A673 (cell line): ENCODE measurements around the gene RASD1. TPM values are rescaled to one million over a fixed set of nuclear protein-coding genes. Genes with fewer than 3 reads are reported as not detected.

Experiments
- BruUV-seq: library from RNA; stranded (reverse); fragments of 400-500 nt; replicated peaks from 2 replicates; lab custom pipeline; 2021; lab: Mats Ljungman, UMichigan
- CTCF ChIA-PET: fragments of 300-600 bp; sonication (Branson Sonifier 250); formaldehyde crosslinking; loops from one replicate; lab custom pipeline; 2022; ENCODE audit warnings: antibody characterized with exemption; lab: Charles Lee
- POLR2A ChIA-PET: fragments of 300-600 bp; sonication (Branson Sonifier 250); formaldehyde crosslinking; loops from one replicate; lab custom pipeline; 2022; ENCODE audit warnings: antibody characterized with exemption; ENCODE audit not compliant: low non-redundant PET; lab: Charles Lee
- DNase-seq: peaks from one replicate; pipeline ENCODE4 v3.0.0-alpha.2; 2015; ENCODE audit warnings: low spot score
- H3K27ac ChIP-seq: fragments of 200-600 bp; sonication (generic); 2 replicates; pipeline ENCODE4 v1.5.1; 2016; ENCODE audit warnings: mixed run types, low read depth, mild to moderate bottlenecking, mixed read lengths, antibody characterized with exemption, low read length; ENCODE audit not compliant: poor library complexity, severe bottlenecking
- H3K27me3 ChIP-seq: fragments of 200-600 bp; sonication (generic); replicated peaks from 2 replicates; pipeline ENCODE4 v1.6.1; 2017; ENCODE audit warnings: mixed run types, low read depth, mild to moderate bottlenecking, mixed read lengths, antibody characterized with exemption, low read length; ENCODE audit not compliant: insufficient read depth, poor library complexity
- H3K36me3 ChIP-seq: fragments of 200-600 bp; sonication (generic); 2 replicates; pipeline ENCODE4 v1.6.1; 2016; ENCODE audit warnings: mixed run types, mild to moderate bottlenecking, mixed read lengths, antibody characterized with exemption, low read length; ENCODE audit not compliant: insufficient read depth, poor library complexity, severe bottlenecking
- H3K4me1 ChIP-seq: fragments of 200-600 bp; sonication (generic); 2 replicates; pipeline ENCODE4 v1.6.1; 2017; ENCODE audit warnings: mixed run types, mild to moderate bottlenecking, mixed read lengths, antibody characterized with exemption, low read length; ENCODE audit not compliant: insufficient read depth, poor library complexity, severe bottlenecking
- H3K4me3 ChIP-seq: fragments of 200-600 bp; sonication (generic); 2 replicates; pipeline ENCODE4 v1.5.1; 2016; ENCODE audit warnings: low read depth, mixed run types, mild to moderate bottlenecking, mixed read lengths, low read length; ENCODE audit not compliant: poor library complexity, severe bottlenecking
- H3K9me3 ChIP-seq: fragments of 200-600 bp; sonication (generic); 2 replicates; pipeline ENCODE4 v1.6.1; 2016; ENCODE audit warnings: mixed run types, low read depth, mild to moderate bottlenecking, mixed read lengths, antibody characterized with exemption, low read length; ENCODE audit not compliant: poor library complexity, severe bottlenecking
- CTCF ChIP-seq: fragments of 300-800, 200-600 bp; sonication (generic); conservative IDR thresholded peaks from 2 replicates; pipeline ENCODE4 v1.5.1; 2017; ENCODE audit warnings: low read depth, mild to moderate bottlenecking, antibody characterized with exemption, low read length, moderate library complexity, mixed read lengths
- EZH2 ChIP-seq: fragments of 200-600 bp; sonication (generic); IDR thresholded peaks from 2 replicates; pipeline ENCODE4 v1.6.1; 2017; ENCODE audit warnings: borderline replicate concordance, low read depth, mild to moderate bottlenecking, mixed read lengths, antibody characterized with exemption, low read length; ENCODE audit not compliant: poor library complexity, severe bottlenecking
- intact Hi-C: fragments of 100-400 bp; cut with micrococcal nuclease; formaldehyde crosslinking; loops from one replicate; pipeline ENCODE4 v1.10.0; 2022; ENCODE audit not compliant: unreplicated experiment
- total RNA-seq: library from RNA; stranded (reverse); gene quantifications from 2 replicates; pipeline ENCODE4 v1.2.3, GENCODE V29; 2021

Gene RASD1
- total RNA-seq, 1 experiment from 2014 or later: 0.21 TPM

GRCh38 chr17:17504341-17505140, 8.3 kb upstream of the RASD1 start:
- no peaks in the 10 kb centered on the region for H3K9me3 ChIP-seq
- TF ChIP-seq EZH2 (no peak), CTCF (no peak)
- no peak overlapping the region for H3K4me3 ChIP-seq
- POLR2A ChIA-PET: no interaction called here
- CTCF ChIA-PET: no interaction called here
- no peaks in the 10 kb centered on the region for H3K36me3 ChIP-seq
- no TSS peak for BruUV-seq
- no peaks in the 10 kb centered on the region for H3K27me3 ChIP-seq
- no peak overlapping the region for H3K27ac ChIP-seq
- no peak for DNase-seq
- H3K4me1 ChIP-seq: no peaks in the 10 kb centered on the region
- intact Hi-C loops: no loop called here

- ChIA-PET CTCF (no interaction called here), POLR2A (no interaction called here)
- no peak overlapping the region for H3K4me3 ChIP-seq
- no peak for TF ChIP-seq EZH2
- TF ChIP-seq CTCF: no peak
- H3K27ac ChIP-seq: no peak overlapping the region
- intact Hi-C loops: no loop called here
- no peak for DNase-seq
- H3K9me3 ChIP-seq: no peaks in the 10 kb centered on the region
- H3K36me3 ChIP-seq: no peaks in the 10 kb centered on the region
- no peaks in the 10 kb centered on the region for H3K27me3 ChIP-seq
- BruUV-seq: no TSS peak
- H3K4me1 ChIP-seq: no peaks in the 10 kb centered on the region
Measured at GRCh38 chr17:17503566-17504130, 7.5 kb upstream of the RASD1 start.

- ChIA-PET CTCF (no interaction called here), POLR2A (no interaction called here)
- no peak overlapping the region for H3K4me3 ChIP-seq
- no TSS peak for BruUV-seq
- H3K27me3 ChIP-seq: no peaks in the 10 kb centered on the region
- intact Hi-C loops: no loop called here
- no peaks in the 10 kb centered on the region for H3K9me3 ChIP-seq
- no peaks in the 10 kb centered on the region for H3K36me3 ChIP-seq
- H3K27ac ChIP-seq: no peak overlapping the region
- DNase-seq: no peak
- H3K4me1 ChIP-seq: no peaks in the 10 kb centered on the region
- TF ChIP-seq EZH2 (no peak), CTCF (no peak)
Measured at GRCh38 chr17:17502741-17503565, 6.8 kb upstream of the RASD1 start.
